H9 (cell line): ENCODE data around the gene TMEM181. TPM values are rescaled to one million over a fixed set of nuclear protein-coding genes. Genes with fewer than 3 reads are reported as not detected.
A peak's percentile ranks its signal among the peaks of the same experiment; 100 is the strongest.

Source experiments
- DNase-seq: peaks from one replicate; pipeline ENCODE4 v3.0.0-alpha.2; 2017
- H2AFZ ChIP-seq: one replicate; pipeline ENCODE4 v1.6.1; 2013; ENCODE audit warnings: mild to moderate bottlenecking, low read length, control low read depth, moderate library complexity
- H2AK5ac ChIP-seq: 2 replicates; pipeline ENCODE4 v1.6.1; 2013; ENCODE audit warnings: low read length, control low read depth, mixed read lengths; ENCODE audit not compliant: insufficient read length
- H2BK120ac ChIP-seq: one replicate; pipeline ENCODE4 v1.6.1; 2013; ENCODE audit warnings: low read depth, mild to moderate bottlenecking, low read length, control low read depth, inconsistent platforms; ENCODE audit not compliant: poor library complexity, severe bottlenecking
- H2BK12ac ChIP-seq: 2 replicates; pipeline ENCODE4 v1.6.1; 2013; ENCODE audit warnings: low read length, control low read depth, mixed read lengths, low read depth; ENCODE audit not compliant: insufficient read length
- H2BK15ac ChIP-seq: 2 replicates; pipeline ENCODE4 v1.6.1; 2013; ENCODE audit warnings: low read depth, low read length, control low read depth
- H2BK20ac ChIP-seq: one replicate; pipeline ENCODE4 v1.6.1; 2013; ENCODE audit warnings: low read depth, mild to moderate bottlenecking, low read length, control low read depth, inconsistent platforms; ENCODE audit not compliant: poor library complexity, severe bottlenecking
- H2BK5ac ChIP-seq: 2 replicates; pipeline ENCODE4 v1.6.1; 2013; ENCODE audit warnings: low read length, control low read depth, mixed read lengths; ENCODE audit not compliant: insufficient read length
- H3K14ac ChIP-seq: 2 replicates; pipeline ENCODE4 v1.6.1; 2013; ENCODE audit warnings: low read length, control low read depth; ENCODE audit not compliant: insufficient read depth
- H3K18ac ChIP-seq: 2 replicates; pipeline ENCODE4 v1.6.1; 2013; ENCODE audit warnings: low read depth, mild to moderate bottlenecking, mixed read lengths, low read length, control low read depth; ENCODE audit not compliant: insufficient read length
- H3K23ac ChIP-seq: 2 replicates; pipeline ENCODE4 v1.6.1; 2013; ENCODE audit warnings: low read length, control low read depth, mixed read lengths, low read depth; ENCODE audit not compliant: insufficient read length
- H3K23me2 ChIP-seq: 2 replicates; pipeline ENCODE4 v1.6.1; 2013; ENCODE audit warnings: low read depth, mild to moderate bottlenecking, mixed read lengths, low read length, control low read depth; ENCODE audit not compliant: insufficient read length, poor library complexity, severe bottlenecking
- H3K27ac ChIP-seq: 2 replicates; pipeline ENCODE4 v1.5.1; 2013; ENCODE audit warnings: low read length, control low read depth, mixed read lengths, low read depth; ENCODE audit not compliant: insufficient read length
- H3K27me3 ChIP-seq: 2 replicates; pipeline ENCODE4 v1.6.1; 2013; ENCODE audit warnings: low read length, control low read depth, inconsistent platforms; ENCODE audit not compliant: insufficient read depth
- H3K4ac ChIP-seq: 2 replicates; pipeline ENCODE4 v1.6.1; 2013; ENCODE audit warnings: low read depth, mild to moderate bottlenecking, control low read depth, inconsistent platforms, low read length, moderate library complexity
- H3K4me1 ChIP-seq: 2 replicates; pipeline ENCODE4 v1.6.1; 2013; ENCODE audit warnings: low read length, control low read depth, inconsistent platforms; ENCODE audit not compliant: insufficient read depth
- H3K4me2 ChIP-seq: 2 replicates; pipeline ENCODE4 v1.6.1; 2013; ENCODE audit warnings: low read length, control low read depth, mixed read lengths; ENCODE audit not compliant: insufficient read length, insufficient read depth
- H3K56ac ChIP-seq: 2 replicates; pipeline ENCODE4 v1.6.1; 2013; ENCODE audit warnings: low read depth, mild to moderate bottlenecking, mixed read lengths, low read length, control low read depth; ENCODE audit not compliant: insufficient read length
- H3K79me1 ChIP-seq: 2 replicates; pipeline ENCODE4 v1.6.1; 2013; ENCODE audit warnings: low read depth, mild to moderate bottlenecking, moderate library complexity, low read length, control low read depth, inconsistent platforms; ENCODE audit not compliant: insufficient read depth, poor library complexity, severe bottlenecking
- H3K79me2 ChIP-seq: 2 replicates; pipeline ENCODE4 v1.6.1; 2013; ENCODE audit warnings: low read length, control low read depth, inconsistent platforms; ENCODE audit not compliant: insufficient read depth
- H3K9ac ChIP-seq: 2 replicates; pipeline ENCODE4 v1.6.1; 2013; ENCODE audit warnings: low read length, control low read depth, mixed read lengths; ENCODE audit not compliant: insufficient read length; ENCODE audit errors: extremely low read depth
- H3K9me3 ChIP-seq: one replicate; pipeline ENCODE4 v1.6.1; 2013; ENCODE audit warnings: low read depth, low read length, inconsistent platforms; ENCODE audit not compliant: control insufficient read depth
- H3T11ph ChIP-seq: one replicate; pipeline ENCODE4 v1.6.1; 2013; ENCODE audit warnings: mild to moderate bottlenecking, low read length, control low read depth, inconsistent platforms
- H4K20me1 ChIP-seq: one replicate; pipeline ENCODE4 v1.6.1; 2013; ENCODE audit not compliant: control insufficient read depth, insufficient read length, insufficient read depth
- H4K5ac ChIP-seq: 2 replicates; pipeline ENCODE4 v1.6.1; 2013; ENCODE audit warnings: low read depth, mild to moderate bottlenecking, mixed read lengths, low read length, control low read depth; ENCODE audit not compliant: insufficient read length
- H4K8ac ChIP-seq: replicated peaks from 2 replicates; pipeline ENCODE4 v1.6.1; 2013; ENCODE audit warnings: low read length, control low read depth, mixed read lengths, low read depth; ENCODE audit not compliant: insufficient read length
- H4K91ac ChIP-seq: 2 replicates; pipeline ENCODE4 v1.6.1; 2013; ENCODE audit warnings: low read depth, mild to moderate bottlenecking, moderate library complexity, mixed read lengths, low read length, control low read depth; ENCODE audit not compliant: insufficient read length
- H3K27ac Mint-ChIP-seq, 3 experiments: 2 replicates in 2 of 3; 3 replicates in 1 of 3; pipeline ENCODE4 v1.8.0; 2020 to 2021; ENCODE audit warnings: mixed read lengths in 3 of 3, mild to moderate bottlenecking in 1 of 3, moderate library complexity in 1 of 3
- H3K27me3 Mint-ChIP-seq: 2 replicates; pipeline ENCODE4 v1.8.0; 2021; ENCODE audit warnings: low read depth, mild to moderate bottlenecking, moderate library complexity, mixed read lengths
- H3K36me3 Mint-ChIP-seq, 3 experiments: 2 replicates in 2 of 3; 3 replicates in 1 of 3; pipeline ENCODE4 v1.8.0; 2020 to 2021; ENCODE audit warnings: low read depth in 3 of 3, mixed read lengths in 3 of 3; ENCODE audit not compliant: insufficient read depth in 1 of 3
- H3K4me1 Mint-ChIP-seq, 2 experiments: 2 replicates each; pipeline ENCODE4 v1.8.0; 2020; ENCODE audit warnings: mixed read lengths in 2 of 2
- H3K4me3 Mint-ChIP-seq, 2 experiments: 2 replicates in 1 of 2; 3 replicates in 1 of 2; pipeline ENCODE4 v1.8.0; 2020 to 2021; ENCODE audit warnings: mild to moderate bottlenecking in 2 of 2, mixed read lengths in 2 of 2, moderate library complexity in 1 of 2
- H3K9me3 Mint-ChIP-seq, 2 experiments: 2 replicates in 1 of 2; 3 replicates in 1 of 2; pipeline ENCODE4 v1.8.0; 2020; ENCODE audit warnings: mild to moderate bottlenecking in 2 of 2, mixed read lengths in 2 of 2, moderate library complexity in 1 of 2
- WGBS: extraction: QIAGEN DNeasy Blood & Tissue Kit; methylation state at CpG from one replicate; pipeline ENCODE4 v1.1.7; 2013; ENCODE audit warnings: missing lambda C conversion rate, low lambda C conversion rate, mixed read lengths; ENCODE audit not compliant: insufficient read length; ENCODE audit errors: extremely low coverage; 5-methylcytosine and 5-hydroxymethylcytosine counted together
- total RNA-seq: library from RNA; stranded (reverse); gene quantifications from 2 replicates; pipeline ENCODE4 v1.2.1, GENCODE V29; 2021
- TF ChIP-seq, protein P1 (sequence below): fragments of 200-600 bp; sonication (generic); conservative IDR thresholded peaks from 3 replicates; pipeline ENCODE4 v1.8.0; 2021; ENCODE audit warnings: antibody characterized with exemption, mild to moderate bottlenecking

The TMEM181 gene
- total RNA-seq, 1 experiment from 2014 or later, result 24.4 TPM

DNA sequence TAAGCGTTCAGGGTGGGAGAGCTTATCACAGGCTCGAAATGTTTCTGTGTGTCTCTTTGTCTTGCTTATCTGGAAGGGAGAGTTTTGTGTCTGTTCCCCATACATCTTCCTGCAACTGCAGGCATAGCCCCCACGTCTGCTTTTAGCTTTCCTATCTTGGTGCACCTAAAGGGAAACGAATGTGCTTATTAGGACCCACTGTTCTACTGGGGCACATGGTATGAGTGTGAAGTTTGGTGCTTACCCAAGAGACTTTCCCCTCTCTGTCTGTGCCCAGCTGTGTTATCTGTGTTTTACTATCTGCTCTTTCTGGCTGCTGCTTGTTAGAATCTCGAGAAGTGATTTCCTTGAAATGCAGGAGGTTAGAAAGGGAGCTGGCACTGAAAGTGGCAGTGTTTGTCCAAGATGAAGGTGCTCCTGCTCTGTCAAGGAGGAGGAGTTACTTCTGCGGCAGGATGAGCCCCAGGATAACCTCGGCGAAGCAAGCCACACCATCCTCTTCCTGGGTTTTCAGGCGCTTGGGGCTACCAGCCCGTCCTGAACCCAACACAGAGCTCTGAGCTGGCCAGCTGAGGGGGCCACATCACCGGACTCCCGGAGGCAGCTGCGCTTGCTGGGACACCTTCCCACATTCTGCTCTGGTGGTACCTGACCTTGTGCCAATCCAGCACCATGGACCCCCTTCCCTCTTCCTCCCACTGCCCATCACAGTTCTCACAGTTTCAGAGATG is 61.2 kb downstream of the TMEM181 start:
- H3K4me2 ChIP-seq, result no peak overlapping the region
- H3K9ac ChIP-seq, result no peak overlapping the region
- WGBS, result no CpG with 5 or more reads among the region's 13 CpGs
- no peaks in the 10 kb centered on the region for H3K4me1 ChIP-seq
- H3K23ac ChIP-seq, result no peak overlapping the region
- H3K79me1 ChIP-seq, result no peaks in the 10 kb centered on the region
- no peak overlapping the region for H4K91ac ChIP-seq
- peaks cover 16 to 72% (median 57%) of the 10 kb centered on the region in 3 experiments; a peak in 6 of 7 replicates for H3K36me3 Mint-ChIP-seq
- no peak overlapping the region for H4K5ac ChIP-seq
- H3K4ac ChIP-seq, result no peak overlapping the region
- H3K79me2 ChIP-seq, result no peaks in the 10 kb centered on the region
- no peaks in the 10 kb centered on the region for H3K23me2 ChIP-seq
- peak overlapping the region in 2 of 3 experiments; percentile 19 to 40; a peak in 2 of 7 replicates for H3K27ac Mint-ChIP-seq
- H3K27ac ChIP-seq, result no peak overlapping the region
- no peak overlapping the region for H3K14ac ChIP-seq
- no peaks in the 10 kb centered on the region for H3K9me3 Mint-ChIP-seq
- no peak overlapping the region for H2AFZ ChIP-seq
- no peaks in the 10 kb centered on the region for H3K27me3 ChIP-seq
- no peaks in the 10 kb centered on the region for H3K27me3 Mint-ChIP-seq
- DNase-seq, result no peak
- no peak overlapping the region for H2BK15ac ChIP-seq
- H2BK120ac ChIP-seq, result no peak overlapping the region
- no peak overlapping the region for H3T11ph ChIP-seq
- H2BK5ac ChIP-seq, result no peak overlapping the region
- TF ChIP-seq, protein P1, sequence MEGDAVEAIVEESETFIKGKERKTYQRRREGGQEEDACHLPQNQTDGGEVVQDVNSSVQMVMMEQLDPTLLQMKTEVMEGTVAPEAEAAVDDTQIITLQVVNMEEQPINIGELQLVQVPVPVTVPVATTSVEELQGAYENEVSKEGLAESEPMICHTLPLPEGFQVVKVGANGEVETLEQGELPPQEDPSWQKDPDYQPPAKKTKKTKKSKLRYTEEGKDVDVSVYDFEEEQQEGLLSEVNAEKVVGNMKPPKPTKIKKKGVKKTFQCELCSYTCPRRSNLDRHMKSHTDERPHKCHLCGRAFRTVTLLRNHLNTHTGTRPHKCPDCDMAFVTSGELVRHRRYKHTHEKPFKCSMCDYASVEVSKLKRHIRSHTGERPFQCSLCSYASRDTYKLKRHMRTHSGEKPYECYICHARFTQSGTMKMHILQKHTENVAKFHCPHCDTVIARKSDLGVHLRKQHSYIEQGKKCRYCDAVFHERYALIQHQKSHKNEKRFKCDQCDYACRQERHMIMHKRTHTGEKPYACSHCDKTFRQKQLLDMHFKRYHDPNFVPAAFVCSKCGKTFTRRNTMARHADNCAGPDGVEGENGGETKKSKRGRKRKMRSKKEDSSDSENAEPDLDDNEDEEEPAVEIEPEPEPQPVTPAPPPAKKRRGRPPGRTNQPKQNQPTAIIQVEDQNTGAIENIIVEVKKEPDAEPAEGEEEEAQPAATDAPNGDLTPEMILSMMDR, result no peak
- H4K8ac ChIP-seq, result no peak overlapping the region
- H3K56ac ChIP-seq, result no peak overlapping the region
- H2BK12ac ChIP-seq, result no peak overlapping the region
- H4K20me1 ChIP-seq, result no peaks in the 10 kb centered on the region
- H3K9me3 ChIP-seq, result no peaks in the 10 kb centered on the region
- no peaks in the 10 kb centered on the region; a peak in 2 of 4 replicates for H3K4me1 Mint-ChIP-seq
- H2BK20ac ChIP-seq, result no peak overlapping the region
- H3K4me3 Mint-ChIP-seq, result no peak overlapping the region
- H3K18ac ChIP-seq, result no peak overlapping the region
- no peak overlapping the region for H2AK5ac ChIP-seq
